Neural cell (in vitro differentiated cells): Measurements from ENCODE around the gene DIS3L2. TPM values are rescaled to one million over a fixed set of nuclear protein-coding genes. Genes with fewer than 3 reads are reported as not detected.

Experiments
- H2AFZ ChIP-seq: fragments of 200-600, 300-800 bp; sonication (generic), shearing (Covaris generic); 2 replicates; pipeline ENCODE4 v1.6.0; 2014; ENCODE audit warnings: low read depth, mild to moderate bottlenecking, antibody characterized with exemption, low read length, moderate library complexity
- H3F3A ChIP-seq: fragments of 200-600 bp; shearing (Covaris generic); 2 replicates; pipeline ENCODE4 v1.6.1; 2016; ENCODE audit warnings: mild to moderate bottlenecking, moderate library complexity, mixed read lengths, antibody characterized with exemption, low read length; ENCODE audit not compliant: insufficient read depth, poor library complexity, severe bottlenecking
- H3K27ac ChIP-seq: fragments of 200-600, 300-800 bp; sonication (generic), shearing (Covaris generic); 2 replicates; pipeline ENCODE4 v1.5.1; 2014; ENCODE audit warnings: mild to moderate bottlenecking, low read length, moderate library complexity
- H3K27me3 ChIP-seq: fragments of 300-800, 200-600 bp; sonication (generic), shearing (Covaris generic); 2 replicates; pipeline ENCODE4 v1.6.0; 2014; ENCODE audit warnings: mild to moderate bottlenecking, low read depth, low read length, moderate library complexity; ENCODE audit not compliant: insufficient read depth
- H3K36me3 ChIP-seq: fragments of 300-800, 200-600 bp; sonication (generic), shearing (Covaris generic); 2 replicates; pipeline ENCODE4 v1.5.1; 2014; ENCODE audit warnings: mild to moderate bottlenecking, antibody characterized with exemption, low read length, moderate library complexity; ENCODE audit not compliant: insufficient read depth
- H3K4me2 ChIP-seq: fragments of 300-800, 200-600 bp; sonication (generic), shearing (Covaris generic); 2 replicates; pipeline ENCODE4 v1.6.0; 2014; ENCODE audit warnings: mild to moderate bottlenecking, low read length
- H3K4me3 ChIP-seq: fragments of 300-800, 200-600 bp; sonication (generic), shearing (Covaris generic); 2 replicates; pipeline ENCODE4 v1.5.1; 2014; ENCODE audit warnings: mild to moderate bottlenecking, low read length, moderate library complexity
- H3K79me2 ChIP-seq: fragments of 200-600 bp; shearing (Covaris generic); replicated peaks from 2 replicates; pipeline ENCODE4 v1.6.0; 2014; ENCODE audit warnings: mild to moderate bottlenecking, low read length, moderate library complexity; ENCODE audit not compliant: insufficient read depth
- H3K9ac ChIP-seq: fragments of 300-800, 200-600 bp; sonication (generic), shearing (Covaris generic); 2 replicates; pipeline ENCODE4 v1.6.1; 2016; ENCODE audit warnings: mild to moderate bottlenecking, low read length, mixed read lengths
- H3K9me2 ChIP-seq: fragments of 200-600 bp; shearing (Covaris generic); 2 replicates; pipeline ENCODE4 v1.6.1; 2016; ENCODE audit warnings: mild to moderate bottlenecking, low read length, mixed read lengths; ENCODE audit not compliant: insufficient read depth
- H3K9me3 ChIP-seq: fragments of 200-600, 300-800 bp; sonication (generic), shearing (Covaris generic); 2 replicates; pipeline ENCODE4 v1.6.1; 2016; ENCODE audit warnings: mild to moderate bottlenecking, mixed run types, low read length, moderate library complexity, mixed read lengths
- H4K20me1 ChIP-seq: fragments of 200-600 bp; shearing (Covaris generic); 2 replicates; pipeline ENCODE4 v1.6.1; 2016; ENCODE audit warnings: mild to moderate bottlenecking, mixed run types; ENCODE audit not compliant: insufficient read depth
- EP300 ChIP-seq: fragments of 450-650 bp; conservative IDR thresholded peaks from 2 replicates; pipeline ENCODE4 v1.6.1; 2014; ENCODE audit warnings: antibody characterized with exemption, mild to moderate bottlenecking, moderate library complexity; ENCODE audit not compliant: poor library complexity, severe bottlenecking
- EZH2 ChIP-seq: fragments of 200-600, 300-800 bp; shearing (Covaris generic), sonication (generic); IDR thresholded peaks from 2 replicates; pipeline ENCODE4 v1.6.1; 2014; ENCODE audit warnings: antibody characterized with exemption, low read length, borderline replicate concordance, mild to moderate bottlenecking; ENCODE audit not compliant: insufficient read depth, poor library complexity, severe bottlenecking
- MXI1 ChIP-seq: fragments of 450-650 bp; conservative IDR thresholded peaks from 2 replicates; pipeline ENCODE4 v1.6.1; 2014; ENCODE audit warnings: antibody characterized with exemption, mild to moderate bottlenecking; ENCODE audit not compliant: poor library complexity, severe bottlenecking
- POLR2AphosphoS5 ChIP-seq: IDR thresholded peaks from 2 replicates; pipeline ENCODE4 v1.6.1; 2012
- RAD21 ChIP-seq: fragments of 450-650 bp; conservative IDR thresholded peaks from 2 replicates; pipeline ENCODE4 v1.6.1; 2014; ENCODE audit warnings: antibody characterized with exemption, mild to moderate bottlenecking, moderate library complexity
- SMC3 ChIP-seq: fragments of 450-650 bp; conservative IDR thresholded peaks from 2 replicates; pipeline ENCODE4 v1.6.1; 2014; ENCODE audit warnings: antibody characterized with exemption, mild to moderate bottlenecking, moderate library complexity; ENCODE audit not compliant: poor library complexity
- TAF1 ChIP-seq: IDR thresholded peaks from 2 replicates; pipeline ENCODE4 v1.6.1; 2012; ENCODE audit warnings: low read depth
- polyA plus RNA-seq: library from polyadenylated mRNA; depleted of rRNA; stranded (reverse); fragments of >200 nt; gene quantifications from 2 replicates; pipeline ENCODE4 v1.2.3, GENCODE V29; 2014
- TF ChIP-seq, protein P1 (sequence below): IDR thresholded peaks from 2 replicates; pipeline ENCODE4 v1.6.1; 2012; ENCODE audit warnings: borderline replicate concordance
- TF ChIP-seq, protein P2 (sequence below): fragments of 450-650 bp; IDR thresholded peaks from 2 replicates; pipeline ENCODE4 v1.5.1; 2014; ENCODE audit warnings: antibody characterized with exemption, mild to moderate bottlenecking, moderate library complexity; ENCODE audit not compliant: poor library complexity, severe bottlenecking

DIS3L2 gene
- polyA plus RNA-seq, 1 donor from 2014 or later = 20.0 TPM

DNA sequence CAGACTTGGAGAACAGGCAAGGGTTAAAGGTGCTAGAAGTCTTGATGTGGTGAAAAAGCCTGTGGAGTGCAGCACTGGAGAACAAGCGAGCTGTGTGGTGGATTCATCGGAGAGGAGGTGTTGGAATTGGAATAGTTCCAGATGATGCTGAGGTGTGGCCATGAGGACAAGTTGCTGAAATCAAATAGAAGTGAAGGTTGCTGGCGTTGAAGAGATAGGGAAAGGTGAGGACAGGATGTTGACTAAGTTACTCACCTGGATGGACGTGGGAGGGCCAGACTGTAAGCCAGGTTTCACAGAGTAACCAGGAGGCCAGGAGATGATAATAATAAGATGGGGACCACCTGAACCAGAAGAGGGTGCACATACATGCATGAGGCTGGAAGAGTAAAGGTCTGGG, 173.4 kb downstream of the DIS3L2 start:
- TF ChIP-seq MXI1 = no peak
- no peak for TF ChIP-seq SMC3
- TF ChIP-seq RAD21 = no peak
- no peak for TF ChIP-seq EZH2
- TF ChIP-seq, protein P1, sequence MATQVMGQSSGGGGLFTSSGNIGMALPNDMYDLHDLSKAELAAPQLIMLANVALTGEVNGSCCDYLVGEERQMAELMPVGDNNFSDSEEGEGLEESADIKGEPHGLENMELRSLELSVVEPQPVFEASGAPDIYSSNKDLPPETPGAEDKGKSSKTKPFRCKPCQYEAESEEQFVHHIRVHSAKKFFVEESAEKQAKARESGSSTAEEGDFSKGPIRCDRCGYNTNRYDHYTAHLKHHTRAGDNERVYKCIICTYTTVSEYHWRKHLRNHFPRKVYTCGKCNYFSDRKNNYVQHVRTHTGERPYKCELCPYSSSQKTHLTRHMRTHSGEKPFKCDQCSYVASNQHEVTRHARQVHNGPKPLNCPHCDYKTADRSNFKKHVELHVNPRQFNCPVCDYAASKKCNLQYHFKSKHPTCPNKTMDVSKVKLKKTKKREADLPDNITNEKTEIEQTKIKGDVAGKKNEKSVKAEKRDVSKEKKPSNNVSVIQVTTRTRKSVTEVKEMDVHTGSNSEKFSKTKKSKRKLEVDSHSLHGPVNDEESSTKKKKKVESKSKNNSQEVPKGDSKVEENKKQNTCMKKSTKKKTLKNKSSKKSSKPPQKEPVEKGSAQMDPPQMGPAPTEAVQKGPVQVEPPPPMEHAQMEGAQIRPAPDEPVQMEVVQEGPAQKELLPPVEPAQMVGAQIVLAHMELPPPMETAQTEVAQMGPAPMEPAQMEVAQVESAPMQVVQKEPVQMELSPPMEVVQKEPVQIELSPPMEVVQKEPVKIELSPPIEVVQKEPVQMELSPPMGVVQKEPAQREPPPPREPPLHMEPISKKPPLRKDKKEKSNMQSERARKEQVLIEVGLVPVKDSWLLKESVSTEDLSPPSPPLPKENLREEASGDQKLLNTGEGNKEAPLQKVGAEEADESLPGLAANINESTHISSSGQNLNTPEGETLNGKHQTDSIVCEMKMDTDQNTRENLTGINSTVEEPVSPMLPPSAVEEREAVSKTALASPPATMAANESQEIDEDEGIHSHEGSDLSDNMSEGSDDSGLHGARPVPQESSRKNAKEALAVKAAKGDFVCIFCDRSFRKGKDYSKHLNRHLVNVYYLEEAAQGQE = no peak
- no peak for TF ChIP-seq POLR2AphosphoS5
- TF ChIP-seq, protein P2, sequence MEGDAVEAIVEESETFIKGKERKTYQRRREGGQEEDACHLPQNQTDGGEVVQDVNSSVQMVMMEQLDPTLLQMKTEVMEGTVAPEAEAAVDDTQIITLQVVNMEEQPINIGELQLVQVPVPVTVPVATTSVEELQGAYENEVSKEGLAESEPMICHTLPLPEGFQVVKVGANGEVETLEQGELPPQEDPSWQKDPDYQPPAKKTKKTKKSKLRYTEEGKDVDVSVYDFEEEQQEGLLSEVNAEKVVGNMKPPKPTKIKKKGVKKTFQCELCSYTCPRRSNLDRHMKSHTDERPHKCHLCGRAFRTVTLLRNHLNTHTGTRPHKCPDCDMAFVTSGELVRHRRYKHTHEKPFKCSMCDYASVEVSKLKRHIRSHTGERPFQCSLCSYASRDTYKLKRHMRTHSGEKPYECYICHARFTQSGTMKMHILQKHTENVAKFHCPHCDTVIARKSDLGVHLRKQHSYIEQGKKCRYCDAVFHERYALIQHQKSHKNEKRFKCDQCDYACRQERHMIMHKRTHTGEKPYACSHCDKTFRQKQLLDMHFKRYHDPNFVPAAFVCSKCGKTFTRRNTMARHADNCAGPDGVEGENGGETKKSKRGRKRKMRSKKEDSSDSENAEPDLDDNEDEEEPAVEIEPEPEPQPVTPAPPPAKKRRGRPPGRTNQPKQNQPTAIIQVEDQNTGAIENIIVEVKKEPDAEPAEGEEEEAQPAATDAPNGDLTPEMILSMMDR = no peak
- no peak for TF ChIP-seq EP300
- TF ChIP-seq TAF1 = no peak
- Histone ChIP-seq H3K9ac (no peak overlapping the region), H3K36me3 (no peaks in the 10 kb centered on the region), H3K27ac (no peak overlapping the region), H3K9me2 (no peaks in the 10 kb centered on the region), H3F3A (no peaks in the 10 kb centered on the region), H3K4me3 (no peak overlapping the region), H3K4me2 (no peak overlapping the region), H3K27me3 (no peaks in the 10 kb centered on the region), H4K20me1 (no peaks in the 10 kb centered on the region), H2AFZ (no peak overlapping the region), H3K79me2 (no peaks in the 10 kb centered on the region), H3K9me3 (no peaks in the 10 kb centered on the region)

DNA sequence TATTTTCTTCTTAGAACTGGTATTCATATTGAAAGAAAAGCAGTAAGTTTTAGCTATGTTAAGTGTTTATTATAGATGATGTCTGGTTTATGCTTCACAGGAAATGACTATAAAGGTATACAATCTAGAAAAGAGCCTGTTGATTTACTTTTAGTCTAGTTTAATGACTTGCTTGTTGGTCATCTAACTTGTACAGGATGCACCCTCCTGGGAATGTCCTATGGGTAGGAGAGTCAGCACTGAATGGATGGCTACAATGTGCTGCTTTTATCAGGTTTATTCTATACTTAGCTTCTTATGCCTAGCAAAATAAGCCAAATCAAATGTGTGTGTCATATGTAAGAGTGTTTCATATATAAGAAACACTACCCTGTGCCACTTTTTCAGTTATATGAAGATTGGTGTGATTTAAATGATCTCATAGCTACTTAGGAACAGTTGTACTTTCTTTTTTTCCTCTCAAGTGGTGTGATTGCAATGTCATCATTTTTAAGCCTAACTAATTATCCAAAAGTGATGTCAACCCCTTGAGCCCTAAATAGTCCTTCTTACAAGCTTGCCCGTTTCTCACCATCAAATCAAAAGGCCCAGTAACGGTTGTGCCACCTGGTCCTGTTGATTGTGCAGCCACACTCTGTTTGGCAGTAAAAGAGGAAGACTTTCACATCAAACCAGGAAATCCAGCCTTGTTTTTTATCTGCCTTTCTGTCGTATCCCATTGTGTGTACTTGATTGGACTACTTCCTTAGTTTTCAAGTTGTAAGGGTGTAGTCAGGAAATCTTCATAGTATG, 176.0 kb downstream of the DIS3L2 start:
- Histone ChIP-seq H3K36me3 (no peaks in the 10 kb centered on the region), H3K4me2 (no peak overlapping the region), H4K20me1 (no peaks in the 10 kb centered on the region)

More for the DNA sequence above, 176.0 kb downstream of the DIS3L2 start:
- Histone ChIP-seq H2AFZ (no peak overlapping the region), H3K9ac (no peak overlapping the region), H3K9me3 (no peaks in the 10 kb centered on the region), H3K27ac (no peak overlapping the region), H3K79me2 (no peaks in the 10 kb centered on the region), H3K4me3 (no peak overlapping the region), H3K9me2 (no peaks in the 10 kb centered on the region), H3F3A (no peaks in the 10 kb centered on the region), H3K27me3 (no peaks in the 10 kb centered on the region)
- TF ChIP-seq TAF1 (no peak), SMC3 (no peak), MXI1 (no peak), POLR2AphosphoS5 (no peak), EZH2 (no peak), RAD21 (no peak), EP300 (no peak)
- TF ChIP-seq, protein P2 = no peak
- TF ChIP-seq, protein P1 = no peak
